SK-MEL-5 (cell line): ENCODE results near the gene CCL4. TPM values are rescaled to one million over a fixed set of nuclear protein-coding genes. Genes with fewer than 3 reads are reported as not detected.
"Not testable (repeated sequence)": the region's sequence is repeated elsewhere in the genome, so short reads cannot be mapped to it uniquely, and the experiment has no call there.

Experiments used
- DNase-seq: peaks from one replicate; pipeline ENCODE4 v3.0.0-alpha.2; 2016; ENCODE audit warnings: low read depth, low spot score
- in situ Hi-C: cut with HindIII; loops from 2 replicates; pipeline ENCODE4 v1.10.0; 2016; ENCODE audit warnings: low sequenced_read_pairs, high pct_unique_total_duplicates, low pct_unique_long_range_greater_than_20kb
- total RNA-seq: library from RNA; depleted of rRNA; stranded (reverse); fragments of >200 nt; shearing (Covaris generic); gene quantifications from 2 replicates; pipeline ENCODE4 v1.2.3, GENCODE V29; 2014

The CCL4 gene
- total RNA-seq, 1 experiment from 2014 or later, result not detected

GRCh38 chr17:36106493-36106835 lies 2.8 kb downstream of the CCL4 start:
- in situ Hi-C loops, result no loop called here
- no peak for DNase-seq

- in situ Hi-C loops, result no loop called here
- DNase-seq, result no peak
Measured at GRCh38 chr17:36107660-36108059, 4.0 kb downstream of the CCL4 start.

- in situ Hi-C loops, DNase-seq: not testable (repeated sequence)
Measured at GRCh38 chr17:36108265-36108664, 4.6 kb downstream of the CCL4 start.

GRCh38 chr17:36111068-36111490 lies 7.5 kb downstream of the CCL4 start:
- in situ Hi-C loops, result no loop called here
- no peak for DNase-seq

- in situ Hi-C loops, result no loop called here
Measured at GRCh38 chr17:36112572-36112971, 8.9 kb downstream of the CCL4 start.

GRCh38 chr17:36113131-36113530 lies 9.5 kb downstream of the CCL4 start:
- DNase-seq, in situ Hi-C loops: not testable (repeated sequence)

More at GRCh38 chr17:36112572-36112971, 8.9 kb downstream of the CCL4 start:
- DNase-seq, result no peak

GRCh38 chr17:36114971-36115648 lies 11.5 kb downstream of the CCL4 start:
- DNase-seq, in situ Hi-C loops: not testable (repeated sequence)

- DNase-seq, in situ Hi-C loops: not testable (repeated sequence)
Measured at GRCh38 chr17:36115649-36115977, 12.0 kb downstream of the CCL4 start.

GRCh38 chr17:36117505-36118382 lies 14.1 kb downstream of the CCL4 start:
- in situ Hi-C loops, result no loop called here
- no peak for DNase-seq

GRCh38 chr17:36118477-36119353 lies 15.1 kb downstream of the CCL4 start:
- in situ Hi-C loops, result no loop called here
- DNase-seq, result no peak

GRCh38 chr17:36120221-36120620 lies 16.6 kb downstream of the CCL4 start:
- in situ Hi-C loops, result no loop called here
- DNase-seq, result no peak

- in situ Hi-C loops, DNase-seq: not testable (repeated sequence)
Measured at GRCh38 chr17:36121099-36121498, 17.5 kb downstream of the CCL4 start.

- in situ Hi-C loops, result no loop called here
- DNase-seq, result no peak
Measured at GRCh38 chr17:36123431-36123830, 19.8 kb downstream of the CCL4 start.

GRCh38 chr17:36124879-36125824 lies 21.5 kb downstream of the CCL4 start:
- in situ Hi-C loops, result no loop called here
- peak; percentile 56 for DNase-seq

- no peak for DNase-seq
- in situ Hi-C loops, result no loop called here
Measured at GRCh38 chr17:36127199-36127893, 23.7 kb downstream of the CCL4 start.

GRCh38 chr17:36127911-36128310 lies 24.3 kb downstream of the CCL4 start:
- in situ Hi-C loops, result no loop called here
- DNase-seq, result no peak
